DND-41 (cell line): Measurements from ENCODE around the gene MALL.
"Not testable (repeated sequence)": the region's sequence is repeated elsewhere in the genome, so short reads cannot be mapped to it uniquely, and the experiment has no call there.

Experiments
- ATAC-seq: fragments of 200-7000 bp; cut with Tn5 transposase; 3 replicates; pipeline ENCODE4 v1.9.1; 2021; ENCODE audit warnings: low read depth; ENCODE audit not compliant: insufficient read depth
- DNase-seq: peaks from one replicate; pipeline ENCODE4 v3.0.0-alpha.2; 2020
- H2AFZ ChIP-seq: 2 replicates; pipeline ENCODE4 v1.6.0; 2012; ENCODE audit warnings: low read depth, low read length
- H3K27ac ChIP-seq: 2 replicates; pipeline ENCODE4 v1.5.1; 2012; ENCODE audit warnings: low read length, inconsistent platforms
- H3K27me3 ChIP-seq: fragments of 200-600 bp; sonication (generic); 2 replicates; pipeline ENCODE4 v1.6.0; 2012; ENCODE audit warnings: low read length, mild to moderate bottlenecking, inconsistent platforms; ENCODE audit not compliant: insufficient read depth, poor library complexity
- H3K36me3 ChIP-seq: 2 replicates; pipeline ENCODE4 v1.5.1; 2012; ENCODE audit warnings: low read length, inconsistent platforms; ENCODE audit not compliant: insufficient read depth
- H3K4me1 ChIP-seq: 2 replicates; pipeline ENCODE4 v1.5.1; 2012; ENCODE audit warnings: mild to moderate bottlenecking, low read length; ENCODE audit not compliant: insufficient read depth
- H3K4me2 ChIP-seq: 2 replicates; pipeline ENCODE4 v1.6.0; 2012; ENCODE audit warnings: mild to moderate bottlenecking, moderate library complexity, low read length, inconsistent platforms; ENCODE audit not compliant: insufficient read depth
- H3K4me3 ChIP-seq, 2 experiments: fragments of 200-600 bp in 1 of 2; shearing (Covaris generic) in 1 of 2; 2 replicates each; pipeline ENCODE4 v1.5.1; 2012 to 2016; ENCODE audit warnings: inconsistent platforms in 2 of 2, low read length in 2 of 2, mild to moderate bottlenecking in 2 of 2, low read depth in 1 of 2, moderate library complexity in 1 of 2
- H3K79me2 ChIP-seq: 2 replicates; pipeline ENCODE4 v1.6.0; 2012; ENCODE audit warnings: low read length, inconsistent platforms; ENCODE audit not compliant: insufficient read depth
- H3K9ac ChIP-seq: 2 replicates; pipeline ENCODE4 v1.6.0; 2012; ENCODE audit warnings: low read depth, mild to moderate bottlenecking, inconsistent platforms, low read length, moderate library complexity
- H3K9me3 ChIP-seq: 2 replicates; pipeline ENCODE4 v1.5.1; 2012; ENCODE audit warnings: low read length, moderate library complexity, mild to moderate bottlenecking, inconsistent platforms; ENCODE audit not compliant: insufficient read depth, severe bottlenecking
- H4K20me1 ChIP-seq: 2 replicates; pipeline ENCODE4 v1.6.0; 2012; ENCODE audit warnings: low read length; ENCODE audit not compliant: insufficient read depth

MALL gene

GRCh38 chr2:110041941-110042660 lies 73.5 kb downstream of the MALL start:
- H3K36me3 ChIP-seq, ATAC-seq, H3K4me3 ChIP-seq, H3K79me2 ChIP-seq, H3K27me3 ChIP-seq, H4K20me1 ChIP-seq, H3K4me1 ChIP-seq, H3K4me2 ChIP-seq, H3K9me3 ChIP-seq, H2AFZ ChIP-seq, H3K9ac ChIP-seq, H3K27ac ChIP-seq, DNase-seq: not testable (repeated sequence)

- not testable (repeated sequence) for H3K4me1 ChIP-seq, H3K4me3 ChIP-seq, H4K20me1 ChIP-seq, H3K27me3 ChIP-seq, H3K4me2 ChIP-seq, H3K27ac ChIP-seq, H3K79me2 ChIP-seq, H3K36me3 ChIP-seq, H3K9me3 ChIP-seq, DNase-seq, ATAC-seq, H3K9ac ChIP-seq, H2AFZ ChIP-seq
Observed at GRCh38 chr2:110037336-110037735, 78.3 kb downstream of the MALL start.

DNA sequence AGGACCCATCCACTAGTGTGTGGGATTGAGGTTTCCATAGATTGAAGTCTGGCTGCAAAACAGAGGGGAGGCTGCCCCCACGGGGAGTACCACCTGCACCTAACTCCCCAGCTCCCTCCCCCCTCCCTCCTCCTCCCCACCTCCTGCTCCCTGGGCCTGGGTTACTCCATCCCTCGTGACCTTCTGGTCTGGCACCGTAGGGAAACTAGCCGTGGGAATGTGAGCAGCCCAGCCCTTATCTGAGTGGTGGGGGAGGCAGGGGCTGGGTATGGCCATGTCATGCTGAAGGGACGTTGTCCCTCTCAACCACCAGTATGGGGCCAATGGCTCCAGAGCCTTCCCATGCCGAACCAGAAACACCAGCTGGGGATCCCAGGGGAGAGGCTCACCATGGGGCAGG lies 80.2 kb downstream of the MALL start:
- not testable (repeated sequence) for H3K9ac ChIP-seq, DNase-seq, H3K79me2 ChIP-seq, H3K4me2 ChIP-seq, ATAC-seq, H3K36me3 ChIP-seq, H3K27ac ChIP-seq, H3K27me3 ChIP-seq, H2AFZ ChIP-seq, H3K9me3 ChIP-seq, H3K4me1 ChIP-seq, H3K4me3 ChIP-seq, H4K20me1 ChIP-seq

DNA sequence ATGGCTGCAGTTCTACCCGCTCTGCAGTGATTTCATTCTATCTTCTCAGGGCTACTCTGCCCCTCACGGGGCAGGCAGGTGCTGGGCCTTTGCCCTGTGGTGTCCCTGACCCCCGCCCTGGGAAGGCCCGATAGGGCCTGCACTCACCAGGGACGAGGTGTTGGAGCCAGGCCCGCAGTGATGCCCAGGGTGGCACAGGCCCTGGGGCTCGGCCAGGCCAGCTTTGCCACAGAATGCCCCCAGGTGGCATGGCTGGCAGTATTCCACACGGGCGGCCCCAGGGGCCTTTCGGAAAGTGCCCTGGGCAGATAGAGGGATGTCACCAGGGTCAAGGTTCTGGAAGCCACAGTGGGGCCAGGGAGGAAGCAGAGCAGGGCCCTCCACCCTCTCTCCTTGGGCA lies 80.7 kb downstream of the MALL start:
- not testable (repeated sequence) for H3K27ac ChIP-seq, H3K27me3 ChIP-seq, H3K36me3 ChIP-seq, H3K4me3 ChIP-seq, H2AFZ ChIP-seq, ATAC-seq, H3K4me1 ChIP-seq, H3K9me3 ChIP-seq, H4K20me1 ChIP-seq, H3K79me2 ChIP-seq, DNase-seq, H3K9ac ChIP-seq, H3K4me2 ChIP-seq
